ENCODE results near the gene NDE1.
"Not testable (repeated sequence)": the region's sequence is repeated elsewhere in the genome, so short reads cannot be mapped to it uniquely, and the experiment has no call there.

The NDE1 gene

GRCh38 chr16:15665107-15665506, 15.1 kb downstream of the NDE1 start:
- TF ChIP-seq TAF1 (IDR thresholded peaks at IDR 0.05; ENCODE audit: borderline replicate concordance, low read depth, low read length), result no peak
- TF ChIP-seq POLR2A (IDR thresholded peaks at IDR 0.05; ENCODE audit: low read depth, low read length), result no peak
- TF ChIP-seq POLR2AphosphoS5 (IDR thresholded peaks at IDR 0.05; ENCODE audit: low read depth, low read length), result no peak
- DNase-seq (ENCODE audit: insufficient read length) (no peak), FAIRE-seq (no peak)

- TF ChIP-seq POLR2AphosphoS5 (IDR thresholded peaks at IDR 0.05; ENCODE audit: low read depth, low read length) (no peak), POLR2A (IDR thresholded peaks at IDR 0.05; ENCODE audit: low read depth, low read length) (no peak), TAF1 (IDR thresholded peaks at IDR 0.05; ENCODE audit: borderline replicate concordance, low read depth, low read length) (no peak)
- DNase-seq (ENCODE audit: insufficient read length) (no peak), FAIRE-seq (no peak)
Measured at GRCh38 chr16:15667091-15667742, 17.2 kb downstream of the NDE1 start.

GRCh38 chr16:15671530-15672117, 21.6 kb downstream of the NDE1 start:
- no peak for TF ChIP-seq TAF1 (IDR thresholded peaks at IDR 0.05; ENCODE audit: borderline replicate concordance, low read depth, low read length)
- no peak for TF ChIP-seq POLR2AphosphoS5 (IDR thresholded peaks at IDR 0.05; ENCODE audit: low read depth, low read length)
- TF ChIP-seq POLR2A (IDR thresholded peaks at IDR 0.05; ENCODE audit: low read depth, low read length), result no peak
- DNase-seq (ENCODE audit: insufficient read length) (no peak), FAIRE-seq (no peak)

- not testable (repeated sequence) for FAIRE-seq; DNase-seq (ENCODE audit: insufficient read length)
Measured at GRCh38 chr16:15672127-15672513, 22.1 kb downstream of the NDE1 start.

- TF ChIP-seq TAF1 (IDR thresholded peaks at IDR 0.05; ENCODE audit: borderline replicate concordance, low read depth, low read length) (no peak), POLR2AphosphoS5 (IDR thresholded peaks at IDR 0.05; ENCODE audit: low read depth, low read length) (no peak), POLR2A (IDR thresholded peaks at IDR 0.05; ENCODE audit: low read depth, low read length) (no peak)
- DNase-seq (ENCODE audit: insufficient read length), result no peak
- FAIRE-seq, result no peak
Measured at GRCh38 chr16:15672514-15673167, 22.6 kb downstream of the NDE1 start.

GRCh38 chr16:15674571-15674970, 24.5 kb downstream of the NDE1 start:
- FAIRE-seq, result no peak
- no peak for DNase-seq (ENCODE audit: insufficient read length)
- TF ChIP-seq TAF1 (IDR thresholded peaks at IDR 0.05; ENCODE audit: borderline replicate concordance, low read depth, low read length) (no peak), POLR2AphosphoS5 (IDR thresholded peaks at IDR 0.05; ENCODE audit: low read depth, low read length) (no peak), POLR2A (IDR thresholded peaks at IDR 0.05; ENCODE audit: low read depth, low read length) (no peak)

GRCh38 chr16:15676506-15676905, 26.5 kb downstream of the NDE1 start:
- no peak for FAIRE-seq
- TF ChIP-seq TAF1 (IDR thresholded peaks at IDR 0.05; ENCODE audit: borderline replicate concordance, low read depth, low read length), result no peak
- no peak for TF ChIP-seq POLR2AphosphoS5 (IDR thresholded peaks at IDR 0.05; ENCODE audit: low read depth, low read length)
- TF ChIP-seq POLR2A (IDR thresholded peaks at IDR 0.05; ENCODE audit: low read depth, low read length), result no peak
- no peak for DNase-seq (ENCODE audit: insufficient read length)

GRCh38 chr16:15677447-15677846, 27.4 kb downstream of the NDE1 start:
- no peak for FAIRE-seq
- TF ChIP-seq TAF1 (IDR thresholded peaks at IDR 0.05; ENCODE audit: borderline replicate concordance, low read depth, low read length), result no peak
- no peak for TF ChIP-seq POLR2A (IDR thresholded peaks at IDR 0.05; ENCODE audit: low read depth, low read length)
- no peak for TF ChIP-seq POLR2AphosphoS5 (IDR thresholded peaks at IDR 0.05; ENCODE audit: low read depth, low read length)

GRCh38 chr16:15682105-15682570, 32.1 kb downstream of the NDE1 start:
- TF ChIP-seq POLR2AphosphoS5 (IDR thresholded peaks at IDR 0.05; ENCODE audit: low read depth, low read length), result no peak
- no peak for TF ChIP-seq TAF1 (IDR thresholded peaks at IDR 0.05; ENCODE audit: borderline replicate concordance, low read depth, low read length)
- no peak for TF ChIP-seq POLR2A (IDR thresholded peaks at IDR 0.05; ENCODE audit: low read depth, low read length)
- FAIRE-seq, result no peak
- no peak for DNase-seq (ENCODE audit: insufficient read length)

More at GRCh38 chr16:15677447-15677846, 27.4 kb downstream of the NDE1 start:
- no peak for DNase-seq (ENCODE audit: insufficient read length)

- TF ChIP-seq POLR2A (IDR thresholded peaks at IDR 0.05; ENCODE audit: low read depth, low read length), result no peak
- no peak for TF ChIP-seq TAF1 (IDR thresholded peaks at IDR 0.05; ENCODE audit: borderline replicate concordance, low read depth, low read length)
- FAIRE-seq, result no peak
- DNase-seq (ENCODE audit: insufficient read length), result no peak
Measured at GRCh38 chr16:15686287-15686686, 36.2 kb downstream of the NDE1 start.

- FAIRE-seq, result no peak
Measured at GRCh38 chr16:15689290-15689689, 39.2 kb downstream of the NDE1 start.

GRCh38 chr16:15690296-15690695, 40.3 kb downstream of the NDE1 start:
- FAIRE-seq (no peak), DNase-seq (ENCODE audit: insufficient read length) (no peak)
- TF ChIP-seq TAF1 (IDR thresholded peaks at IDR 0.05; ENCODE audit: borderline replicate concordance, low read depth, low read length) (no peak), POLR2AphosphoS5 (IDR thresholded peaks at IDR 0.05; ENCODE audit: low read depth, low read length) (no peak), POLR2A (IDR thresholded peaks at IDR 0.05; ENCODE audit: low read depth, low read length) (no peak)

More at GRCh38 chr16:15689290-15689689, 39.2 kb downstream of the NDE1 start:
- TF ChIP-seq POLR2AphosphoS5 (IDR thresholded peaks at IDR 0.05; ENCODE audit: low read depth, low read length), result no peak
- TF ChIP-seq TAF1 (IDR thresholded peaks at IDR 0.05; ENCODE audit: borderline replicate concordance, low read depth, low read length), result no peak
- no peak for TF ChIP-seq POLR2A (IDR thresholded peaks at IDR 0.05; ENCODE audit: low read depth, low read length)
- no peak for DNase-seq (ENCODE audit: insufficient read length)

Data from GM12892 (cell line).